Measurements from ENCODE around the gene CHRM2. TPM values are rescaled to one million over a fixed set of nuclear protein-coding genes. Genes with fewer than 3 reads are reported as not detected.
A peak's percentile ranks its signal among the peaks of the same experiment; 100 is the strongest.

CHRM2 gene
- total and polyA plus RNA-seq, 2 of the 4 experiments (the other 2 are of a cell fraction), result 79.3 to 184 TPM

DNA sequence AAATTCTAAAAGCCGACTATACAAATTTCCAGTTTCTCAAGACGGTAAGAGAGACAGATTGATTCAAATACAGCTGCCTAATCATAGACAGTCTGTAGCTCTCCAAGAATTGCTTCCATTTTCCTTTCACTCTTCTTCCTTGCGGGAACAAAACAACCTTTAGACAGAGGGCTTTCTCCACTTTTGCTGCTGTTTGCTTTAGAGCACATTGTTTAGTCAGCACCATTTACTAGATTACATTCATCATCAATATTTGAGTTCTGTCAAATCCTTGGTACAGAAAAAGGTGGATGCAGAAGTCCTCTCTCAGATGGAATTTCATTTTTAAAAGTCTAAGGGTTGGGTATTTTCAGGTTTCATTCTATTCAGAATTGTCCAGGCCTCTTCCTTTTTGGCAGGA is 137.4 kb downstream of the CHRM2 start:
- Histone ChIP-seq H3K27me3 (ENCODE audit: control insufficient read depth, insufficient read depth, low read length) (no peaks in the 10 kb centered on the region), H2BK15ac (ENCODE audit: low read depth, low read length) (no peak overlapping the region), H2AFZ (replicated peaks; ENCODE audit: low read length, poor library complexity) (no peak overlapping the region), H3K18ac (ENCODE audit: low read depth, low read length) (peak overlapping the region; percentile 90), H3K9me3 (ENCODE audit: control insufficient read depth, insufficient read depth, low read length) (no peaks in the 10 kb centered on the region), H3K23ac (ENCODE audit: low read depth, low read length) (peak overlapping the region; percentile 53; the same call in 1 of the 2 replicates), H3K9me1 (ENCODE audit: insufficient read depth, low read length) (peaks cover 11% of the 10 kb centered on the region), H4K8ac (ENCODE audit: low read depth in 2 of 2, low read length in 2 of 2) (peak overlapping the region; percentile 13 to 62; a peak in 2 of 4 replicates), H2AK9ac (replicated peaks; ENCODE audit: low read depth, low read length, poor library complexity) (no peak overlapping the region), H2AK5ac (ENCODE audit: low read depth, low read length) (peak overlapping the region; percentile 35; the same call in 1 of the 2 replicates), H3K27ac (ENCODE audit: insufficient read depth, low read length) (peak overlapping the region; percentile 3; the same call in 1 of the 2 replicates), H2BK20ac (ENCODE audit: low read depth, low read length) (peak overlapping the region; percentile 63), H4K91ac (ENCODE audit: insufficient read depth, low read depth, low read length) (peak overlapping the region; percentile 65), H3K36me3 (ENCODE audit: control insufficient read depth, insufficient read depth, low read length) (peaks cover 15% of the 10 kb centered on the region), H2BK5ac (ENCODE audit: low read depth, low read length, poor library complexity, severe bottlenecking) (peak overlapping the region; percentile 85), H4K5ac (ENCODE audit: low read depth, low read length) (peak overlapping the region; percentile 71; the same call in 1 of the 2 replicates), H2BK120ac (ENCODE audit: low read depth, low read length) (peak overlapping the region; percentile 76), H3K4me3 (ENCODE audit: insufficient read depth, low read depth, low read length) (no peak overlapping the region), H3K14ac (replicated peaks; ENCODE audit: low read depth, low read length) (peak overlapping the region; percentile 65), H3K79me1 (ENCODE audit: low read depth in 1 of 2, low read length in 2 of 2) (peaks cover 27 to 69% of the 10 kb centered on the region in 2 experiments), H3K4ac (ENCODE audit: low read depth, low read length) (peak overlapping the region; percentile 62; the same call in 1 of the 2 replicates), H3K56ac (ENCODE audit: extremely low read depth, insufficient read depth, low read length) (no peak overlapping the region; the same call in 1 of the 2 replicates), H3K9ac (ENCODE audit: low read depth, low read length) (no peak overlapping the region; the same call in 1 of the 2 replicates), H3K4me1 (ENCODE audit: control insufficient read depth, insufficient read depth, low read length) (peaks cover 27% of the 10 kb centered on the region), H4K20me1 (ENCODE audit: insufficient read depth, low read length) (no peaks in the 10 kb centered on the region), H3K4me2 (ENCODE audit: low read depth, low read length) (peak overlapping the region; percentile 67; the same call in 1 of the 2 replicates)
- no TSS peak for BruUV-seq (replicated peaks)
- ChIA-PET CTCF (no interaction called here), POLR2A (ENCODE audit: unreplicated experiment) (no interaction called here)
- TF ChIP-seq, protein P1, sequence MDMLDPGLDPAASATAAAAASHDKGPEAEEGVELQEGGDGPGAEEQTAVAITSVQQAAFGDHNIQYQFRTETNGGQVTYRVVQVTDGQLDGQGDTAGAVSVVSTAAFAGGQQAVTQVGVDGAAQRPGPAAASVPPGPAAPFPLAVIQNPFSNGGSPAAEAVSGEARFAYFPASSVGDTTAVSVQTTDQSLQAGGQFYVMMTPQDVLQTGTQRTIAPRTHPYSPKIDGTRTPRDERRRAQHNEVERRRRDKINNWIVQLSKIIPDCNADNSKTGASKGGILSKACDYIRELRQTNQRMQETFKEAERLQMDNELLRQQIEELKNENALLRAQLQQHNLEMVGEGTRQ (IDR thresholded peaks at IDR 0.05; ENCODE audit: low read depth, low read length), result no peak
- TF ChIP-seq FOS (IDR thresholded peaks at IDR 0.05; ENCODE audit: low read depth, low read length) (no peak), MAFK (IDR thresholded peaks at IDR 0.05; ENCODE audit: low read depth, low read length) (no peak), BHLHE40 (IDR thresholded peaks at IDR 0.05; ENCODE audit: low read depth, low read length) (no peak), RFX5 (IDR thresholded peaks at IDR 0.05; ENCODE audit: low read depth, low read length) (no peak), CEBPB (IDR thresholded peaks at IDR 0.05; ENCODE audit: low read depth, low read length) (no peak), MAZ (IDR thresholded peaks at IDR 0.05; ENCODE audit: borderline replicate concordance, low read depth, low read length) (no peak), RCOR1 (IDR thresholded peaks at IDR 0.05; ENCODE audit: insufficient replicate concordance, low read length) (no peak)
- in situ Hi-C loops (cut with MboI; ENCODE audit: low sequenced_read_pairs), result no loop called here
- 100% methylated on average over 2 of the region's 3 CpGs; no CpG with 5 or more reads in 1 of the 2 experiments for WGBS, 2 experiments (ENCODE audit: extremely low coverage in 2 of 2, insufficient read length in 1 of 2)
- ATAC-seq (ENCODE audit: low read depth) (no peak), DNase-seq (no peak)
- intact Hi-C loops (cut with micrococcal nuclease), result loop anchor here (5.0 to 10.0 kb wide), 4 partner anchors 66 to 586 kb away; partner anchors contain the start of gene PTN
- dilution Hi-C loops (cut with HindIII; ENCODE audit: low sequenced_read_pairs, unreplicated experiment), result no loop called here
